Fibroblast of lung (primary cell): ENCODE measurements around the gene LZTS2. TPM values are rescaled to one million over a fixed set of nuclear protein-coding genes. Genes with fewer than 3 reads are reported as not detected.

Source experiments
- DNase-seq, 2 donors: peaks; one replicate each; pipeline versions ENCODE4 v3.0.0 to v3.0.0-alpha.2; 2010; ENCODE audit warnings: low read depth in 2 of 2
- H2AFZ ChIP-seq: 2 replicates; pipeline ENCODE4 v1.5.1; 2012; ENCODE audit warnings: low read length, control low read depth, inconsistent platforms
- H3K27ac ChIP-seq: 2 replicates; pipeline ENCODE4 v1.5.1; 2011; ENCODE audit warnings: low read length, control low read depth; ENCODE audit not compliant: insufficient read depth
- H3K27me3 ChIP-seq: 2 replicates; pipeline ENCODE4 v1.5.1; 2011; ENCODE audit warnings: mild to moderate bottlenecking, low read length; ENCODE audit not compliant: control insufficient read depth, insufficient read depth
- H3K36me3 ChIP-seq: 2 replicates; pipeline ENCODE4 v1.5.1; 2011; ENCODE audit warnings: low read length; ENCODE audit not compliant: control insufficient read depth, insufficient read depth
- H3K4me1 ChIP-seq: 2 replicates; pipeline ENCODE4 v1.5.1; 2011; ENCODE audit warnings: low read length; ENCODE audit not compliant: control insufficient read depth, insufficient read depth; ENCODE audit errors: extremely low read depth
- H3K4me2 ChIP-seq: 2 replicates; pipeline ENCODE4 v1.5.1; 2011; ENCODE audit warnings: low read length, control low read depth; ENCODE audit not compliant: insufficient read depth; ENCODE audit errors: extremely low read depth
- H3K4me3 ChIP-seq, 4 experiments: fragments of 200-600 bp in 1 of 4; sonication (generic) in 1 of 4; replicated peaks in 1 of 4; 2 replicates each; pipeline ENCODE4 v1.5.1; 2011 to 2016; ENCODE audit warnings: low read length in 4 of 4, low read depth in 3 of 4, mild to moderate bottlenecking in 3 of 4, control low read depth in 2 of 4, inconsistent platforms in 1 of 4, mixed read lengths in 1 of 4; ENCODE audit not compliant: insufficient read depth in 1 of 4; ENCODE audit errors: control extremely low read depth in 1 of 4
- H3K79me2 ChIP-seq: 2 replicates; pipeline ENCODE4 v1.5.1; 2012; ENCODE audit warnings: mild to moderate bottlenecking, low read length, inconsistent platforms; ENCODE audit not compliant: control insufficient read depth, insufficient read depth
- H3K9ac ChIP-seq: 2 replicates; pipeline ENCODE4 v1.5.1; 2011; ENCODE audit warnings: mild to moderate bottlenecking, low read length, control low read depth; ENCODE audit not compliant: insufficient read depth
- H3K9me3 ChIP-seq: 2 replicates; pipeline ENCODE4 v1.5.1; 2012; ENCODE audit warnings: low read depth, low read length; ENCODE audit not compliant: control insufficient read depth, insufficient read depth
- H4K20me1 ChIP-seq: 2 replicates; pipeline ENCODE4 v1.5.1; 2011; ENCODE audit warnings: low read length; ENCODE audit not compliant: control insufficient read depth, insufficient read depth; ENCODE audit errors: extremely low read depth
- CTCF ChIP-seq, 2 donors: IDR thresholded peaks in 1 of 2; conservative IDR thresholded peaks in 1 of 2; 1 replicate in 1 of 2; 2 replicates in 1 of 2; pipeline ENCODE4 v1.5.1; 2011 to 2012; ENCODE audit warnings: low read length in 2 of 2, control low read depth in 1 of 2, inconsistent platforms in 1 of 2, low read depth in 1 of 2, mild to moderate bottlenecking in 1 of 2
- EZH2 ChIP-seq: IDR thresholded peaks from 2 replicates; pipeline ENCODE4 v1.5.1; 2012; ENCODE audit warnings: low read length, control low read depth, mild to moderate bottlenecking; ENCODE audit errors: missing control alignments
- polyA plus RNA-seq, 2 donors: library from polyadenylated mRNA; depleted of rRNA in 1 of 2; stranded (reverse) in 1 of 2; unstranded in 1 of 2; fragments of >200 nt; gene quantifications; 2 replicates each; pipeline ENCODE4 v1.2.1, GENCODE V29; 2011 to 2012; ENCODE audit warnings: missing spikeins in 1 of 2
- total RNA-seq: library from RNA; depleted of rRNA; stranded (reverse); fragments of >200 nt; gene quantifications from 2 replicates; pipeline ENCODE4 v1.2.1, GENCODE V29; 2014

The LZTS2 gene
- total and polyA plus RNA-seq, 2 donors (not counting 1 experiment from before 2014, with no cell fraction given), result 34.7 to 120 TPM

GRCh38 chr10:101035314-101035713, 35.7 kb downstream of the LZTS2 start:
- H3K9me3 ChIP-seq, result no peaks in the 10 kb centered on the region
- no peaks in the 10 kb centered on the region for H4K20me1 ChIP-seq
- H3K4me2 ChIP-seq, result no peak overlapping the region
- peaks cover 23% of the 10 kb centered on the region for H3K79me2 ChIP-seq
- H2AFZ ChIP-seq, result no peak overlapping the region
- no peak for DNase-seq
- H3K4me1 ChIP-seq, result peaks cover 7% of the 10 kb centered on the region
- H3K9ac ChIP-seq, result no peak overlapping the region
- TF ChIP-seq CTCF (conservative IDR thresholded peaks at IDR 0.05 in 1 of 2, IDR thresholded peaks at IDR 0.05 in 1 of 2; ENCODE audit: low read depth in 1 of 2, low read length in 2 of 2) (no peak), EZH2 (no peak)
- H3K36me3 ChIP-seq, result peaks cover 24% of the 10 kb centered on the region
- H3K27me3 ChIP-seq, result no peaks in the 10 kb centered on the region
- no peak overlapping the region for H3K27ac ChIP-seq
- H3K4me3 ChIP-seq, result no peak overlapping the region

- Histone ChIP-seq H3K27me3 (no peaks in the 10 kb centered on the region), H3K27ac (no peak overlapping the region), H3K36me3 (peaks cover 24% of the 10 kb centered on the region), H3K79me2 (peaks cover 23% of the 10 kb centered on the region), H3K4me2 (no peak overlapping the region), H3K9me3 (no peaks in the 10 kb centered on the region), H2AFZ (no peak overlapping the region), H3K4me3 (no peak overlapping the region), H3K4me1 (peaks cover 4% of the 10 kb centered on the region), H4K20me1 (no peaks in the 10 kb centered on the region), H3K9ac (no peak overlapping the region)
- no peak for DNase-seq
- TF ChIP-seq EZH2, result no peak
- no peak for TF ChIP-seq CTCF (conservative IDR thresholded peaks at IDR 0.05 in 1 of 2, IDR thresholded peaks at IDR 0.05 in 1 of 2; ENCODE audit: low read depth in 1 of 2, low read length in 2 of 2)
Measured at GRCh38 chr10:101035916-101036702, 36.5 kb downstream of the LZTS2 start.

DNA sequence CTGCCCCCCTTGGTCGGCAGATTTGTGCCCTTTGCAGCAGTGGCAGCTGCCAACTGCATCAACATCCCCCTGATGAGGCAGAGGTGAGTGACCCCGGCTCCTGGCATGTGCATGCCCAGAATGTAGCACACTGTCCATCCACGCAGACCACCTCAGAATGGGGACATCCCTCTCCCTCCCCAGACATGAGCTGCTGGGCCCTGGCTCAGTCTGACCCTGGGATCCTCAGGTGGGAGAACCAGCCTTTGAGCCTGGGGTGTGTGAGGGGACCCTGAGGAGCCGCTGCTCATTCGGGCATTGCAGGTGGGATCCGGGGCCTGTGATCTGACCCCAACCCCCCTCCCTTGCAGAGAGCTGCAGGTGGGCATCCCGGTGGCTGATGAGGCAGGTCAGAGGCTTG, 37.1 kb downstream of the LZTS2 start:
- no peaks in the 10 kb centered on the region for H3K27me3 ChIP-seq
- H3K4me2 ChIP-seq, result no peak overlapping the region
- no peak overlapping the region for H2AFZ ChIP-seq
- peaks cover 23% of the 10 kb centered on the region for H3K79me2 ChIP-seq
- no peak overlapping the region for H3K27ac ChIP-seq
- peaks cover 4% of the 10 kb centered on the region for H3K4me1 ChIP-seq
- H3K4me3 ChIP-seq, result no peak overlapping the region
- H4K20me1 ChIP-seq, result no peaks in the 10 kb centered on the region
- H3K9me3 ChIP-seq, result no peaks in the 10 kb centered on the region
- H3K36me3 ChIP-seq, result peaks cover 24% of the 10 kb centered on the region
- no peak for DNase-seq
- H3K9ac ChIP-seq, result no peak overlapping the region
- no peak for TF ChIP-seq CTCF (conservative IDR thresholded peaks at IDR 0.05 in 1 of 2, IDR thresholded peaks at IDR 0.05 in 1 of 2; ENCODE audit: low read depth in 1 of 2, low read length in 2 of 2)
- TF ChIP-seq EZH2, result no peak
